ENCODE data around the gene PHTF2.

DNA sequence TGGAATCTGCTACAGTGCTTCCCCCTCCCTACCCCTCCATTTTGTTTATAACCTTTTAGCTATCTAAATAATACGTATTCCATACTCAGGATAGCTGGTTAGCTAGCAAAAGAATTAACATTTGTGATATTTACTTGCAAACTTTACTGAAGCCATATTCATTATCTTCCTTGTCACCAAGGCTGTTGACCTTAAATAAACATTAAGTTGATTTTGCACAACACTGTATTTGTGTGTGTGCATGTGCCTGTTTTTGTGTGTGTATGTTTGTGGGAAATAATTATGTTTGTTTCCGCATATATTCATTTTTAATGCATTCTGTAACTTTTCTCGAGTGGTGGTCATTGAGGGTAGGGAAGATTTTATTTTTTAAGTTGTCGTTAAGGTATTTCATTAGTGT is 16.2 kb upstream of the PHTF2 start:
- TF ChIP-seq CTCF (IDR thresholded peaks at IDR 0.05 in 2 of 3, conservative IDR thresholded peaks at IDR 0.05 in 1 of 3; ENCODE audit: borderline replicate concordance in 1 of 3, insufficient read depth in 1 of 3, low read depth in 2 of 3, low read length in 2 of 3) (no peak), POLR2AphosphoS5 (IDR thresholded peaks at IDR 0.05; ENCODE audit: low read depth, low read length) (no peak), POLR2A (IDR thresholded peaks at IDR 0.05; ENCODE audit: borderline replicate concordance, extremely low read depth, insufficient read depth, insufficient read length) (no peak), CEBPB (IDR thresholded peaks at IDR 0.05; ENCODE audit: low read depth) (no peak), ELF1 (IDR thresholded peaks at IDR 0.05; ENCODE audit: borderline replicate concordance, low read depth) (no peak), ZNF274 (IDR thresholded peaks at IDR 0.05; ENCODE audit: low read depth, low read length) (no peak), RAD21 (IDR thresholded peaks at IDR 0.05; ENCODE audit: low read depth) (no peak), EZH2 (IDR thresholded peaks at IDR 0.05) (no peak), SIN3A (IDR thresholded peaks at IDR 0.05; ENCODE audit: low read depth) (no peak), EGR1 (IDR thresholded peaks at IDR 0.05; ENCODE audit: low read depth) (no peak), EZH2phosphoT487 (IDR thresholded peaks at IDR 0.05; ENCODE audit: borderline replicate concordance) (no peak), YY1 (IDR thresholded peaks at IDR 0.05; ENCODE audit: extremely low read depth, insufficient replicate concordance, low read depth, low read length) (no peak), JUND (IDR thresholded peaks at IDR 0.05) (no peak)

Measured in HCT116 (cell line).